ENCODE results near the gene FASTKD2.
"Not testable (repeated sequence)": the region's sequence is repeated elsewhere in the genome, so short reads cannot be mapped to it uniquely, and the experiment has no call there.

FASTKD2 gene

GRCh38 chr2:206792645-206793044, 27.2 kb downstream of the FASTKD2 start:
- DNase-seq: no peak

GRCh38 chr2:206797376-206797775, 32.0 kb downstream of the FASTKD2 start:
- no peak for DNase-seq

GRCh38 chr2:206798000-206798399, 32.6 kb downstream of the FASTKD2 start:
- DNase-seq: peak; percentile 14

GRCh38 chr2:206799083-206799482, 33.7 kb downstream of the FASTKD2 start:
- DNase-seq: no peak

DNA sequence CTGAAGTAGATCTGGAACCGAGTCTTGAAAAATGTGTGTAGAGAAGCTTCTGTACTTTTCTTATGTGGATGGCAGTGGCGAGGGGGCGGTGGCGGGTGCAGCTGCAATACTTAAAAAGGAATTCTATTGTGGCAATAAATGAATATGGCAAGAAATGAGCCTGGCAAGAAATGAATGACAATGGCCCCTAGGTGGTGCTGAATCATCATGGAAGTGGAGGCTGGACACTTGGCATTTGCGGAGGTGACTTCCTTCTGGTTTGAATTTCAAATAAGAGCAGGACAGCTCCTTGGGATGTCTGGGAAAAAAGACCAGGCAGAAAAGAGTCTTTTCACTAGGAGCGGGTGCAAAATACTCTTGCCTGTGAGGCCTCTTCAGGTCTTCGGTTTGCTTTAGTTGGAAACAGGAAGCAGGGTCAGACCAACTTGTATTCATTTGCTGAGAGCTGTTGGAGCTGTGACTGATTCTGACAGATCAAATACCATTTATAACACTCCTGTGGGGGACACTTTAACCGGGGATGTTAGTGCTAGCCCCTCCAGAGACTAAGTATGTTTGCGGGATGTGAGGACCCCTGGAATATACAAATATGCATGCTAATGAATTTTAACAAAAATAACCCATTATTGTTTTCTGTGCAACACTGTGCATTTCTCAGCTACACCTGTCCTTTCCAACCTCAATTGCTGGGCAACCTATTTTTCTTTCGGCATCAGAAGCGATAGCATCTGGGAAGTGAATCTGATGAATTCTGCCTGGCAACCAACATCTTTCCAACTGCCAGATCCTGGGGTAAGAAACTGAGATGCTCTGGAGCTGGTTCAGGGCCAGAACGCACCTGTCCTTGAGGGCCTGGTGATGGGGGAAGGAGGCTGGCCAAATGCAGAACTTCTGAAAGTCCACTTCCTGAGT, 35.4 kb downstream of the FASTKD2 start:
- DNase-seq: peak; percentile 69

GRCh38 chr2:206801418-206802189, 36.2 kb downstream of the FASTKD2 start:
- DNase-seq: no peak

DNA sequence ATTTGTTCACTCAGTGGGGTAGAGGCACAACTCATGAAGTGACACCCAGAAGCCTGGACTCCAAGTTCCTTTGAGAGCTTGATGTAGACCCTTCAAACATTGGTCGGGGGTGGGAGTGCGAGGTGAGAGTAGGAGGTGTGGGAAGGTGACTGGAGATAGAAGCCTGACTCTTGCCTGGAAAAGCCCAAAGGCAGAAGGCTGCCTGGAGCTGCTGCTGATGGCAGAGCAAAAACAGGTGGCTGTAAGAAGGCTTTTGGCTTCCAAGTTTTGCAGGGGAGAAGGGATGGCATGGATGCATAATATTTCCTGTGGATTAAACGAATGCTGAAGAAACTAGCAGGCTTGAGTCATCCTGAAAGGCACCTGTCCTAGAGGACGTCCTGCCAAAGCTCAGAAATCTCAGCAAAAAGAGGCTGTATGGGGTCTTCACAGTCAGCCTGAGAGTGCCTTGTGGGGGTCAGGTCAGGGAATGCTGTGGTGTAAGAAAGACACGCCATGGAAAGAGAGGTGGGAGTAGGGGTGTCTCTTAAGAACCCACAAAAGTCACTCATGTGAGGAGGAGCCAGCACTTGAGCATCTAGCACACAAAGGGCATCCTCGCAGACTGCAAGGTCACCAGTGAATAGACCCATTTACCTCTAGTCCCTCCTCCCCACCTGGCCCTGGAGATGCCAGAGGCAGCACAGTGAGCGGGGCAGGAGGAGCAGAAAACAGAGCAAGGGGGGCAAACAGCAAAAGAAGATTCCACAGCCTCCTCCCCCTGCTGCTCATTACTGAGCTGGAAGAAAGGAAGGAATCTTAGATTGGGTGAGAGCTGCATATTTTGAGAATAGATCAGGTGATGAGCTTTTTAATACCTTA, 37.5 kb downstream of the FASTKD2 start:
- no peak for DNase-seq

DNA sequence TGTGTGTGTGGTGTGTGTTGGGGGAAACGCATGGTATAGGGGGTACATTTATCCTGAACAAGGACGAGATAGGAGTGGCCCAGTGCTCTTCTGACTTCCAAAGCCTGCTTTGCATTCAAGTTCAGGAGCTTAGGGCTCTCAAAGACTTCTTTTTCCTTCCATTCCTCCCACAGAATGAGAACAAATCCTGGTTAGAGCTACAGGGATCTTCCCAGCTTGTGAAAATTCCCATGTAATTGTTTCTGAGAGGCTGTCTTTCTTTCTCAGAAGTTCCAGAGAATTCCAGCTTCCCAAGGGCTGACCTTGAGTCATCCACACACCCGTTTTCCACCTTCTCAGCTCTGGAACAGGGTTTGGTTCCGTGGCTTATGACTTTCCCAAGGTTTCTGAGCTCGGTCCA, 38.9 kb downstream of the FASTKD2 start:
- no peak for DNase-seq

DNA sequence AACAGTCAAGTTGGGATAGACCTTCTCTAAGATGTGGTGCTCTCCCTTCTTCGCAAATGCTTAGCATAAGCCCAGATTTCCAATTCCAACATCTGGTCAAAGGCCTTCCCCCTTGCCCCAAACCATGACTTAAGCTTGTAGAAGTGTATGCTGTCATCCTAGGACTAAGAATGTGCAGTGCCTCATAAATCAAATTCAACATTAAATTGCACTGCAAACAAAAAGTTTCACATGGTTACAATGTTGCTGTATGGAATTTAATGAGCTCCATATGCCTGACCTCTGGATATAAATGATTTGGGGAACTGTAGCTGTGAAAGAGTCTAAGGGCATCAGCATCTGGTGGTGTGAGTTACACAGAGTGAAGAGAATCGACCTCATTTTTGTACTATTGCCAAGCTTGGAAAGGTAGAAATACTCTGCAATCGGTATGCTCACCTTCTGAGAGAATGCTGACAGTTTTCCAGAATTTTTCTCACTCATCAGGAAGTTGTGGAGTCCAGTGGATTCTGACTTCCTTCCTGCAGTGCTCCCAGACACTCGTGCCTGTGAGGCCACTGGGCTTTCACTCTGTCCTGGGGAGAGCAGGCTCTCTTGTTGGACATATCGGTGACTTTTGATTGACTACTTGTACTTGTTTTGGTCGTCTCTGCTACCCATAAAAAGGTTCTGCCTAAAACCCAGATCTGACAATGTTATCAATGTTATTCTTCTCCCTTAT, 40.6 kb downstream of the FASTKD2 start:
- DNase-seq: no peak

DNA sequence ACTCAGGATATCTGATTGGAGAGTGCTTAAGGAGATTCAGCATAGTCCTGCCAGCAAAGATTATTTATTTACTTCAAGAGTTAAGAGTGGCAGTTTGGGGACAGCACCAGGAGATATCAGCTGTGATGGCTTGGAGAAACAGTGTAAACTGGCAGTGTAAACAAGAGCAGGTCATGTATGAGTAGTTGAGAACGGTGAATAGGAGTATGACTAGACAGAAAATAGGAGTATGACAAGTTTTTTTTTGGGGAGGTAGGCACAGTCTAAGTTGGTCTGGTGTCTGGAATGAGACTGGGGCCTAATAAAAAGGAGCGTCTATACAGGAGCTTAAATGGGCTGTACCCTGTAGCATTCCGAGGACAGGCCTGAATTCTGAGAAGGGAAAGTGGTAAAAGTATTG, 42.2 kb downstream of the FASTKD2 start:
- not testable (repeated sequence) for DNase-seq

- DNase-seq: not testable (repeated sequence)
Observed at GRCh38 chr2:206812471-206812870, 47.1 kb downstream of the FASTKD2 start.

- no peak for DNase-seq
Observed at GRCh38 chr2:206814498-206814897, 49.1 kb downstream of the FASTKD2 start.

- DNase-seq: no peak
Observed at GRCh38 chr2:206820807-206821206, 55.4 kb downstream of the FASTKD2 start.

DNA sequence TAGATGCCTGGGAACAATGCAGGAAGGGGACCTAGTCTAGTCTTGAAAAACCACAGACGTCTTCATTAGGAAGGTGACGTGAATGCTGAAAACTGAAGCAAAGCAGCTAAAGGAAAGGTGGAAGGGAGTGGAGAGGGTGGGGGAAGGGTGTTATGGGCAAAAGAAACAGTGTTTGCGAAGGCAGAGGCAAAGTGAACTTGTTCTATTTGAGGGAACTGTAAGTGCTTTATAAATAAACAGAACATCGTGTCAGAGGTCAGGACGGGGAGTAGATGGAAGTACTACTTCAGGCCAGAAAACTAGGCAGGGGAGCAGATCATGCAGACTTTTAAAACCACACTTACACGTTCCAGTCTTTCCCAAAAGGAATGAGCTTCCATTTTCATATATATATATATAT, 57.8 kb downstream of the FASTKD2 start:
- no peak for DNase-seq

DNA sequence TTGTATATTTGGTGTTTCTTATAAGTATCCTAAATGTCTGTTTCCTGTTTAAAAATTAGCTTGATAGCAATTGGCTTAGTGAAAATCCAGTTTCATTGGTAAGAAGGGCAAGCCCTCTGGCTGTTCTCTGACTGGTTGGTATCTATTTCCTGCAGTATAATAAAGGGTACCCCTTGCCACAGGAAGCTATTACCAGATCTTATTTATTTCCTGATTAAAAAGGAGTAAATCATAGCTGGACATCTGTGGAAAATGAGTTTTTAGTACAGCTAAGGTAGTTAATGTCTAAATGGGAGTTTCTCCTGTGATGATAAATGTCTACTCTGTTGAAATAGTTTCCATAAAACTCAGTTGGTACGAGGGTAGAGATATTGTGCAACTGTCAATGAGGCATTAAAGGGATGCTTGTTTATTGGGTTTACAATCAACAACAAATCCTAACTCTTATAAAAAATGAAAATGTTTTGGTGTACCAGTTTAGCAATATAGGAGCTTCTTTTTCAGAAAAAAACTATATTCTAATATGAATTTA, 58.7 kb downstream of the FASTKD2 start:
- DNase-seq: no peak

DNA sequence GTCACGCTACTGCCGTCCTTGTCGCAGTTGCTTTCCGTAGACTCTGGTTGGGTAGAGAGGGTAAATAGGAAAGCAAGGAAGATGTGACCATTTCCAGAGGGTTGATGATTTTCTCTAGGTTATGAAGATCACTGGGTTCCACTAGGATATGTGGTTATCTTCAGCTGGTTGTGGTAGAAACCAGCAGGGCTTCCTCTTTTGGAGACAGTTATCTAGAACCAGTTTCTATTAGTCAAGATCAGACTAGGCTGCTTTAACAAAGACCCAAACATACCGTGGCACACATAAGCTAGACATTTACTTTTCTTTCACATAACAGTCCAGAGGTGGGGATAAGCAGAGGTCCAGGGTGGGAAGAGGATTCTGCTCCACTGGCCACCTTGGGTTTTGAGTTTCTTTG, 59.6 kb downstream of the FASTKD2 start:
- DNase-seq: no peak

DNA sequence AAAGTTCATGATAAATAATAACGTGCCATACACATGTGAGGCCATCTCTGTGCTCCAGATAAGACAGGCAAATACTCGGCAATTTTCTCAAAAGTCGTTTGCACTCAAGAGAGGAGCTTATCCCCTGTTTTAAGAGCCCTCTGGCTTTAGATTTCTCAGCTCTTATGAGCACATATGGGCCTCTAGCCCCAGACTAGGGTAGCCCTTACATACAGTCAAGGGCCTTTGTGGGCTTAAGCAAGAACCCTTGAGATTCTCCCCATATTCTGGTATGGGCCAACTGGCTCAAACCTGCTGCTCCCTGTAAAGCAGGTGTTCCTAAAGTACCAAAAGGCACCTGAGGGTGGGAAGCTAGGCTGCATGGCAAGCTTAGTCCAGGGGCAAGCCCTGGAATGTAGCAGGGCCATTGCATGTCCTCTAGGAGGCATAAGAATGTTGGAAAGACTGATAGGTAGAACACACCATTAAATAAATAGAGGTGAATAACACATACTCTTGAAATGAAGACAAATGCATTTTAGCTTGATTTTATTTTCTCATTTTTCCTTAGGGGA, 66.1 kb downstream of the FASTKD2 start:
- DNase-seq: no peak

- DNase-seq: peak; percentile 38
Observed at GRCh38 chr2:206832873-206833272, 67.5 kb downstream of the FASTKD2 start.

DNA sequence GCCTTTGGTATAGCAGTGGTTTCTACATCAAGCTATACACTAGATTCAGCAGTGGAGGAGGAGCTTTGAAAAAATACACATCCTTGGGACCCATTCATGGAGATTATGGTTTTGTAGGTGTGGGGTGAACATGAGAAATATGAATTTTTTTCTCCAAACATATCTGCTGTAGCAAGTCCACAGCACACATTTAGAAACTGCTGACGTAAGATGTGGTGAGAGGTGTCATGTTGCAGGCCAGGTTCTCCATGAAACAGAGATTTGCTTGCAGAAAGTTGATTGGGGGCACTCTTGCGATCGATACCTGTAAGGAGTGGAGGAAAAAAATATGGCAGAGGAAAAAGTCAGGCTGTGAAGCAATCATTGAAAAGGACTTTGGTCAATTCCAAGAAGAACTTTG, 67.9 kb downstream of the FASTKD2 start:
- DNase-seq: no peak

- DNase-seq: no peak
Observed at GRCh38 chr2:206836722-206837121, 71.3 kb downstream of the FASTKD2 start.

DNA sequence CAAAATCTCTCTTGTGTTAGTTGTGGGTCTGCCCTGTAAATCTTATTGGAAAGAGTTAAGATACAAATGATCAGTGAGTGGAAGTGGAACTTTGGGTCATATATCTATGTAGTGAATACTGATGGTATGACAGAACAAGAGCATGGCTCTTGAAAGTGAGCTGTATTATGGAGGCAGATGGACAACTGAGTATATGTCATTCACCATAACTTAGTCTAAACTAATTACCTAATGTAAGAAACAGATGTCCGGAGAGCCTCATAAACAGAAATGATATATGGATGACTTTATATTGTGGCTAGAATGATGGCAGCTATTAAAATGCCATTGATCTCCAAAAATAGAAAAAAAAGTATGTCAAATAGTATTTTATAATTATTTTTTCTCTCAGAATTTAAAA, 72.4 kb downstream of the FASTKD2 start:
- no peak for DNase-seq

- DNase-seq: no peak
Observed at GRCh38 chr2:206838690-206839089, 73.3 kb downstream of the FASTKD2 start.

Data from RPMI8226 (cell line).